ENCODE results near the gene UNC93A.
"Not testable (repeated sequence)": the region's sequence is repeated elsewhere in the genome, so short reads cannot be mapped to it uniquely, and the experiment has no call there.

The UNC93A gene

DNA sequence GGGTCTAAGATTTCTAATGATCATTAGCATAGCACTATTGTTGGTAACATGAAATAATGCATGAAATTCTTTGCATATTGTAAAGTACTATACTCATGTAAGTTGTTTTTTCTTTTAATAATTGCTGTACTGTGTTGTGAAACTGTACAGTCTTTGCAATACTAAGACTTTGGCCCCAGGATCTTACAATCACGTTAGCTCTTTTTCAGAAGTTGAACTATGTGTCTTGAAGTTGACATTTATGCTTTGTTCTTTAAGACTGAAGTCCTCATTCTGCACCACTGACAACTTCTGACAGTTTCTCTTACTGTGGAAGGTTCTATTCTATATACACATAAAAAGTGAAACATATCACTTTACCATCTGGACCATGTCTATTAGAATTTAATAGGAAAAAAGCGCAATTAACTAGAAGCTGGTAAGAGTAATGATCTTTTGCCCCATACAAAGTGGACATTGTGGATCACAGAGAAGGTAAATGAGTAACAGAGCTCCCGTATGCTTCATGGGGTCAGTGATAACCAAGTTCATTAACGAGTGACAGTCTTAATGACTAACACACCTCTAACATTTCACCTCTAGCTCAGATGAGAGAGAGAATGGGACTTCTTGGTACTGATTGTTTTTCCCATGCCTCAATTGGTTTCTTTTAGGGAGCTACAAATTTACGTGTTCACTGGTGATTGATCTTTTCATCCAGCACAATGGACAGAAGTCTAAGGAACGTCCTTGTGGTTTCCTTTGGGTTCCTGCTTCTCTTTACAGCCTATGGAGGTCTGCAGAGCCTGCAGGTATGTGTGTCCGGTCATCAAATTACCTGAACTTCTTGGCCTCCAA, at the start of gene UNC93A:
Gene UNC93A, plus strand, starts transcription at position 530 of the 837 bp plus-strand sequence. Its CDS starts 175 bp downstream, at position 705.
- Histone ChIP-seq H3K4me2 (no peak within 1 kb of the TSS), H3K4me1 (no peaks in the 10 kb centered on the region), H4K20me1 (no peaks in the 10 kb centered on the region), H3K9me3 (no peaks in the 10 kb centered on the region), H3K9ac (no peak within 1 kb of the TSS), H3K36me3 (no peaks in the 10 kb centered on the region), H3K27me3 (no peaks in the 10 kb centered on the region), H3K4me3 (no peak within 1 kb of the TSS), H3K27ac (no peak within 1 kb of the TSS)
- no peak for TF ChIP-seq Cebpa-rat (IDR thresholded peaks at IDR 0.05)

DNA sequence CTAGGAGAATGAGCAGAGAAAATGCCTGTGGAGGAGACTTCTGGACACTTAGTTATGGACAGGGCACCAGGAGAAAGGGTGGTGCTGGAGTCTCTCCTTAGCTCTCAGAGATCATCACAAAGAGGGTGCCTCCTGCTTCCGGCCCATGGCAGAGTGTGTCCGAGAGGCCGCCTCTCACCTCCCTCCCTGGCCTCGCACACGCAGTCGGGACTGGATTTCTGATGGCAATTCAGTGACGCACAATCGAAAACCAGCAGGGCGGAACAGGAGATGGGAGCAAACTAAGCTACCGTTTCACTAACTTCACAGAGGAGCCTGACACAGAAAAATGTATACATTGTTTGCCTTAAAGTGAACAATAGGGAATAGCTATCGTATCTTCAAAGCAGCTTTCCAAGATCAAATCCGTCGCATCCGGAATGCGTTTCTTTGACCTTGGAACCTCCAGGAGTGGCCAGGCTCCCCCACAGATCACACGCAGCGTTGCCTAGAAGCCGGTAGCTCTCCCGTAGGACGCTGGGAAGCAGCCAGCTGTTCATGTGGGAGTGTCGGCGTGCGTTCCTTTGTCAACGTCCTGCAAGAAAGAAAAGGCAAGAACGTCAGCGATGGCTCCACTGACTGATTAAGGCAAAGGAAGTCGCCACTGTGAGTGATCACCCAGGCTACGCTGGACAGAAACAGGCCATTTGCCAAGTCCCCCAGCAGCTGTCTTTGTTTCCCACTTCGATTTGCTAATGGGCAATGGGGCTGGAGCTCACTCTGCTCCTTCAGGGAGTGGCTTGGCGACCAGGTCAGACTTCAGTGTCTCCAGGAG, 49.6 kb upstream of the UNC93A start:
- not testable (repeated sequence) for H3K9me3 ChIP-seq, H3K4me3 ChIP-seq, H3K27me3 ChIP-seq, H3K27ac ChIP-seq, H3K9ac ChIP-seq, H4K20me1 ChIP-seq, H3K4me2 ChIP-seq, H3K36me3 ChIP-seq
- H3K4me1 ChIP-seq, result peaks cover 48% of the 10 kb centered on the region

DNA sequence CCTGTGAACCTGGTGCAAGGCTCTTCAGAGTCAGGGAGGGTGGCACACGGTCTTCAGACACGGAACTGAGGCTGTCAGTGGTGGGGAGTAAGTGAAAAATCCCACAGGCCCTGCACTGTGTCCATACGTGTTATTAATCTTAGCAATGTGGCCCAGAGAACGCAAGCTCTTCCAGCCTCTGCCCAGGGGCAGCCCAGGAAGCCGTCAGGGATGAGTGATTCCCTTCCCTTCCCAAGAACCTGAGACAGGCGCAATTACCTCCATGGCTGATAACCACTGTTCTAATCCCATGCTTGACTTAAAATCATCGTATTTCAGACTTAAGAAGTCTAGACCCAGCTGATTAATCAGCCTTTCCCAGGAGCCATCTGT, 49.0 kb upstream of the UNC93A start:
- H3K9me3 ChIP-seq, H3K27me3 ChIP-seq, H3K36me3 ChIP-seq, H3K4me3 ChIP-seq, H4K20me1 ChIP-seq, H3K9ac ChIP-seq, H3K4me2 ChIP-seq, H3K27ac ChIP-seq: not testable (repeated sequence)
- peaks cover 48% of the 10 kb centered on the region for H3K4me1 ChIP-seq

DNA sequence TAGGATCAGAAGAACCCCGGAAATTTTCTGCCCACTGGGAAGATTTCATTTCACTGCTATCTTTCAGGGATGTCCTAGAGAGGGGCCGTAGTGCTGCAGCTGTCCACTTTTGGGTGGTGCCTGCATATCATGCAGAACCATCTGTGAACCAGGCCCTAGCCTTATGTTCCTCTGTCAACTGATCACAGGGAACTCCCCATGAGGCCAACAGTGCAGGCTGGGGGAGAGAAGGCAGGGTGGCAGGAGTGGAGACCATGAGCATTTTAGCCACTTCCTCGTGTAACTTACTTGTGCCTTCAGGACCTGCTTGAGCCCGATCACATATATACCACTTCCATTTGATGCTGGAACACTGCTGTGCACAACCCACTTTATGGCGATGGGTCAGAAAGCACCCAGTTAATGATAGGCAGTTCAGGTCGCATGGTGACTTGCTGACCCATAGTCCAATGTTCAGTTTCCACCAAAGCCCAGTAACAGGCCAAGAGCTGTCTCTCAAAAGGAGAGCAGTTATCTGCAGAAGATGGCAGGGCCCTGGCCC, 48.5 kb upstream of the UNC93A start:
- not testable (repeated sequence) for H4K20me1 ChIP-seq, H3K9me3 ChIP-seq, H3K4me2 ChIP-seq, H3K27ac ChIP-seq, H3K9ac ChIP-seq, H3K27me3 ChIP-seq, H3K36me3 ChIP-seq, H3K4me3 ChIP-seq
- peaks cover 46% of the 10 kb centered on the region for H3K4me1 ChIP-seq

DNA sequence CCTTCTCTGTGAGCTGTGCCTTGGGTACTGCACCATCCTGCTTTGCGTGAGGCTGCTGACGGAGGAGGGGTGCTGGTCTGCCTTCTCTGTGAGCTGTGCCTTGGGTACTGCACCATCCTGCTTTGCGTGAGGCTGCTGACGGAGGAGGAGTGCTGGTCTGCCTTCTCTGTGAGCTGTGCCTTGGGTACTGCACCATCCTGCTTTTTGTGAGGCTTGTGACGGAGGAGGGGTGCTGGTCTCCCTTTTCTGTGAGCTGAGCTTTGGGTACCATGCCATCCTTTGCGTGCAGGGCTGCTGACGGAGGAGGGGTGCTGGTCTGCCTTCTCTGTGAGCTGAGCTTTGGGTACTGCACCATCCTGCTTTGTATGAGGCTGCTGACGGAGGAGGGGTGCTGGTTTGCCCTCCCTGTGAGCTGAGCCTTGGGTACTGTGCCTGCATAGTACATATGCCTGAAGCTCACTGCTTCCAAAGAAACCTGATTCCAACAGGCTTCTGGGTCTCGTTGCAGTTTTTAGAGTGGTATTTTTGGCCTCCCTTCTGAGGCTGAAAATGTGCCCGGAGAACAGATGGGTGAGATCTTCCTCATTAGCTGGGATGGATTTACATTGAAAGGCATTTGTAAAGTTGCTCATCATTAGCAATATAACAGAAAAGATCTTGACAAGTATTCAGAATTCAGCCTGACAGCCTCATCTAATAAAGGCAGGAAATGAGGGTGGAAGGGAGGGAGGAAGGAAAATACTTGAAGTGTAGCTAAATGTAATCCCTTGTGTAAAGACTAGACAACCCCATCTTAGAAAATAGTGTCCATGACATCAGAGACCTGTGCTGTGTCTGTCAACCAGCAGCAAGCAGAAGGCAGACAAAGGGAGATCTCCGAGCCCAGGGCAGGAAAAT, 46.8 kb upstream of the UNC93A start:
- 0 out of 2 replicates have a peak overlapping the region, but pooled peaks have one; percentile 38 for H3K27ac ChIP-seq
- no peaks in the 10 kb centered on the region for H4K20me1 ChIP-seq
- no peak overlapping the region for H3K4me3 ChIP-seq
- no peaks in the 10 kb centered on the region for H3K36me3 ChIP-seq
- H3K9ac ChIP-seq, result no peak overlapping the region
- H3K4me2 ChIP-seq, result peak overlapping the region; percentile 89
- no peaks in the 10 kb centered on the region for H3K9me3 ChIP-seq
- TF ChIP-seq Cebpa-rat (IDR thresholded peaks at IDR 0.05), result no peak
- peaks cover 38% of the 10 kb centered on the region for H3K4me1 ChIP-seq
- H3K27me3 ChIP-seq, result no peaks in the 10 kb centered on the region

DNA sequence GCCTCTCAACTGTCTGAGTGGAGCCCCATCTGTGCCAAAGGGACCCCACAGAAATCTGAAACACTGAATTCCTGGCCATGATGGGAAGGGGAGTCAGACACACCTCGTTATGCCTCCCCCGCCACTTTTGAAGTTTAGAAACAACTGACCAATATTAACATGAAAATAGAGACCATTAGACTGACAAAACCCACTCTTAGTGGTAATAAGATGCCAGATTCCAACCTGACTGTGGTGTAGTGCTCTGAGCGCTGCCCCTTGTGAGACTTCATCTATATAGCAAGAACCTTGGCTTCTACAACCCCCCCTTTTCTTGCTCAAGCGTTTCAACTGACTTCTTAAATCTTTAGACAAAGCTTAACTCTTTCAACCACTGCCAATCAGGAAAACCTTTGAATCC, 46.1 kb upstream of the UNC93A start:
- TF ChIP-seq Cebpa-rat (IDR thresholded peaks at IDR 0.05), result no peak
- Histone ChIP-seq H3K4me3 (no peak overlapping the region), H3K27ac (peak overlapping the region; percentile 1; the same call in 1 of the 2 replicates), H3K9me3 (no peaks in the 10 kb centered on the region), H3K4me1 (peaks cover 38% of the 10 kb centered on the region), H4K20me1 (no peaks in the 10 kb centered on the region), H3K4me2 (peak overlapping the region; percentile 89), H3K36me3 (no peaks in the 10 kb centered on the region), H3K27me3 (no peaks in the 10 kb centered on the region), H3K9ac (no peak overlapping the region)

DNA sequence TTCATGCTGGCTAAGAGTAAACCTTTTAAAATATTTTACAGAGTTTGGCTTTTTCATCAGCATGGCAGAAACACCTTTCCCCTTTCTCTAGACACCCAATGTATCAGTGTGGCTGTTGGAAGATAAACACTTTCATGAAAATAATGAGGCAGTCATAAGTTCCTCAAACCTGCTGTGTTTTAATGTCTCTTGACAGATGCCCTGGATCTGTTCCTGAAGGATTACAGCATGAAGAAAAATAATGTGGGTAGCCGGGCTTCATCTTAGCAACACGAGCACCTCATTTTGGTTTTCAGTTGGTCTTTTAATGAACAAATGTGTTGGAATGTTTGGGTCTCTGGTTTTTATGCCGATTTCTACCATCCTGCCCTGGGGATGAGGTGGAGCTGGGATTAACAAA, 45.5 kb upstream of the UNC93A start:
- Histone ChIP-seq H3K9ac (no peak overlapping the region), H3K9me3 (no peaks in the 10 kb centered on the region), H3K4me1 (peaks cover 38% of the 10 kb centered on the region), H3K4me2 (peak overlapping the region; percentile 89), H3K4me3 (no peak overlapping the region), H3K27me3 (no peaks in the 10 kb centered on the region), H3K27ac (no peak overlapping the region), H3K36me3 (no peaks in the 10 kb centered on the region), H4K20me1 (no peaks in the 10 kb centered on the region)
- TF ChIP-seq Cebpa-rat (IDR thresholded peaks at IDR 0.05), result no peak

DNA sequence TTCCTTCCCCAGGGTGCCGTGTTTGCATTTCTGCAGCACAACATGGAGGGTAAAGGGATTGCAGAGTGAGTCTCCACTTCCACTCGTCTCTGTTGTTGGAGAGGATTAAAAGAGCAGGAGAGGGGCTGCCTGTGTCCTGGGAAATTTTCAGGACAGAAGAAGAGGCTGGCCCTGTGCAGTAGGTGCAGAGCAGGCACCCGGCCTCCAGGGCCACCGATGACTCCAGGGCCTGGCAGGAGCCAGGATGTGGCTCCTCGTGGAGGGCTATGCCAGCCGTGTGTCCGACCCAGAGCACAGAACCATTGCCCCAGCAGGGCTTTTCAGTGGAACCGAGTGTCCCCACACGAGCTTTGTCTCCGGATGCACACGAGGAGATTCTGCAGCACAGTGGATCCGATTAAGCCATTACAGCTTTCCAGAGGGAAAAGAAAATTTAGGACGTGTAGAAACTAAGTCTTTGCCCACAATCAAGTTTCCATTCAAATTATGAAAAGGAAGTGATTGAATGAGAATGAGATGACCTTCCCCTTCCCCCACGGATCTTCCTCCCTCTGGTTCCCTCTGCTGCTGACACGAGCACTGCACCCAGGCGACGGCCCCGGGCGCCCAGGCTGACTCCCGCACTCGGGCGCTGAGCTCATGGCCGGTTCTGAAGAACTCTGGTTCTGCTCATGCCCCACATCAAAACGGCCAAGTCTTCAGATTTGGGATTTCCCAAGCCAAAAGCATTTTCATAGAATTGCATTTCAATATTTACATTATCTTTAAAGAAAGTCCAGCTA, 43.1 kb upstream of the UNC93A start:
- H3K27ac ChIP-seq, result no peak overlapping the region
- no peak for TF ChIP-seq Cebpa-rat (IDR thresholded peaks at IDR 0.05)
- no peaks in the 10 kb centered on the region for H4K20me1 ChIP-seq

DNA sequence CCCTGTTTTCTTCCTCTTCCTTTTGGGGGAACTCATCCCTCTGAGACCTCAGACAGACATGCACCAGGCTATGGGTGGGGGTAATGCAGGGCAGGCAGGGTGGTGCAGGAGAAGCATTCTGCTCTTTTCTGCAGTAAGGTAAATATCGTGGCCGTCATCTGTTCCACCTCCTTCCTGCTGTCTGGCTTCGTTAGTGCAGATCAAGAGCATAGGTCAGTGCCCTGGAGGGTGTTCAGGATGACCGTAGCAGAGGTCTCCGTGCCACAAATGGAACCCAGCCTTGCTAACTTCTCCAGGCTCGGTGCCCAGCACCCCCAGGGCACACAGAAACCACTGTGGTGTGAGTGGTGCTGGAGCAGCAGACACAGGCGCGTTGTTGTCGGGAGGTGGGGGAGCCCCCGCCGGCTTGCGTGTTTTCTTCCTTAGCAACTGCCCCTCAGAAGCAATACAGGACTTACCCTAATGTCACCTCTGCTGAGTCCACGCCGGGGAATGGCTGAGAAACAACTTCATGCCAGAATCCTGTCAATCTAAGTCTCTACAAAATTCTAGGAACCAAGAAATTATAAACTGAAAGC, 42.1 kb upstream of the UNC93A start:
- not testable (repeated sequence) for H4K20me1 ChIP-seq, H3K9me3 ChIP-seq, H3K27ac ChIP-seq, H3K4me3 ChIP-seq, H3K36me3 ChIP-seq, H3K27me3 ChIP-seq, H3K9ac ChIP-seq, H3K4me2 ChIP-seq
- H3K4me1 ChIP-seq, result peaks cover 23% of the 10 kb centered on the region

More for the DNA sequence above, 43.1 kb upstream of the UNC93A start:
- no peaks in the 10 kb centered on the region for H3K27me3 ChIP-seq
- no peaks in the 10 kb centered on the region for H3K9me3 ChIP-seq
- H3K4me1 ChIP-seq, result peaks cover 33% of the 10 kb centered on the region
- no peak overlapping the region for H3K9ac ChIP-seq
- H3K4me3 ChIP-seq, result no peak overlapping the region
- no peak overlapping the region for H3K4me2 ChIP-seq
- no peaks in the 10 kb centered on the region for H3K36me3 ChIP-seq

Data from BLaER1 (cell line).